RWPE1 (cell line): ENCODE measurements around the gene PIGL.

Source experiments
- CTCF ChIA-PET: fragments of 350-600 bp; sonication (Branson Sonifier 250); formaldehyde crosslinking; extraction: SDS; loops from one replicate; lab custom pipeline; 2021; lab: Yijun Ruan, JAX
- POLR2A ChIA-PET: fragments of 400-600 bp; formaldehyde crosslinking; extraction: SDS; loops from one replicate; lab custom pipeline; 2020; ENCODE audit warnings: antibody characterized with exemption; ENCODE audit not compliant: low non-redundant PET; lab: Yijun Ruan, JAX
- DNase-seq: peaks from one replicate; pipeline ENCODE4 v3.0.0; 2012; ENCODE audit warnings: low spot score
- H3K27ac ChIP-seq: fragments of 450-650 bp; 2 replicates; pipeline ENCODE4 v1.5.1; 2017
- CTCF ChIP-seq: fragments of 450-650 bp; conservative IDR thresholded peaks from 2 replicates; pipeline ENCODE4 v1.5.1; 2017; ENCODE audit warnings: low read depth, mild to moderate bottlenecking

Gene PIGL

GRCh38 chr17:16269658-16270057 is 52.6 kb downstream of the PIGL start:
- ChIA-PET POLR2A (no interaction called here), CTCF (no interaction called here)
- H3K27ac ChIP-seq = no peak overlapping the region
- no peak for DNase-seq
- no peak for TF ChIP-seq CTCF

- H3K27ac ChIP-seq = no peak overlapping the region
- ChIA-PET POLR2A (no interaction called here), CTCF (interaction anchor here (0.6 to 0.7 kb wide), 2 partner anchors 10 to 91 kb away, joined by 3 to 4 read pairs; no protein-coding TSS in a partner anchor)
- TF ChIP-seq CTCF = no peak
- no peak for DNase-seq
Measured at GRCh38 chr17:16272111-16272840, 55.3 kb downstream of the PIGL start.

- POLR2A ChIA-PET = no interaction called here
- no peak for TF ChIP-seq CTCF
- DNase-seq = peak; percentile 61
- no peak overlapping the region for H3K27ac ChIP-seq
- CTCF ChIA-PET = interaction anchor here (0.8 kb wide), 1 partner anchor 58 kb away, joined by 4 read pairs; the partner anchor contains the start of gene NCOR1
Measured at GRCh38 chr17:16273499-16273898, 56.5 kb downstream of the PIGL start.

- POLR2A ChIA-PET = no interaction called here
- no peak for DNase-seq
- CTCF ChIA-PET = interaction anchor here (0.6 to 0.8 kb wide), 2 partner anchors 59 to 229 kb away, joined by 4 read pairs; partner anchors contain the start of gene NCOR1
- no peak overlapping the region for H3K27ac ChIP-seq
- TF ChIP-seq CTCF = no peak
Measured at GRCh38 chr17:16273929-16274339, 56.9 kb downstream of the PIGL start.

- H3K27ac ChIP-seq = no peak overlapping the region
- CTCF ChIA-PET = no interaction called here
- POLR2A ChIA-PET = no interaction called here
- TF ChIP-seq CTCF = no peak
- no peak for DNase-seq
Measured at GRCh38 chr17:16275024-16275423, 58.0 kb downstream of the PIGL start.

GRCh38 chr17:16277163-16277562 is 60.2 kb downstream of the PIGL start:
- CTCF ChIA-PET = no interaction called here

More at GRCh38 chr17:16277163-16277562, 60.2 kb downstream of the PIGL start:
- DNase-seq = no peak
- POLR2A ChIA-PET = no interaction called here
- H3K27ac ChIP-seq = no peak overlapping the region
- TF ChIP-seq CTCF = no peak
